DND-41 (cell line): ENCODE measurements around the gene TLE4.

Experiments
- ATAC-seq: fragments of 200-7000 bp; cut with Tn5 transposase; 3 replicates; pipeline ENCODE4 v1.9.1; 2021; ENCODE audit warnings: low read depth; ENCODE audit not compliant: insufficient read depth
- DNase-seq: peaks from one replicate; pipeline ENCODE4 v3.0.0-alpha.2; 2020
- H2AFZ ChIP-seq: 2 replicates; pipeline ENCODE4 v1.6.0; 2012; ENCODE audit warnings: low read depth, low read length
- H3K27ac ChIP-seq: 2 replicates; pipeline ENCODE4 v1.5.1; 2012; ENCODE audit warnings: low read length, inconsistent platforms
- H3K27me3 ChIP-seq: fragments of 200-600 bp; sonication (generic); 2 replicates; pipeline ENCODE4 v1.6.0; 2012; ENCODE audit warnings: low read length, mild to moderate bottlenecking, inconsistent platforms; ENCODE audit not compliant: insufficient read depth, poor library complexity
- H3K36me3 ChIP-seq: 2 replicates; pipeline ENCODE4 v1.5.1; 2012; ENCODE audit warnings: low read length, inconsistent platforms; ENCODE audit not compliant: insufficient read depth
- H3K4me1 ChIP-seq: 2 replicates; pipeline ENCODE4 v1.5.1; 2012; ENCODE audit warnings: mild to moderate bottlenecking, low read length; ENCODE audit not compliant: insufficient read depth
- H3K4me2 ChIP-seq: 2 replicates; pipeline ENCODE4 v1.6.0; 2012; ENCODE audit warnings: mild to moderate bottlenecking, moderate library complexity, low read length, inconsistent platforms; ENCODE audit not compliant: insufficient read depth
- H3K4me3 ChIP-seq, 2 experiments: fragments of 200-600 bp in 1 of 2; shearing (Covaris generic) in 1 of 2; 2 replicates each; pipeline ENCODE4 v1.5.1; 2012 to 2016; ENCODE audit warnings: inconsistent platforms in 2 of 2, low read length in 2 of 2, mild to moderate bottlenecking in 2 of 2, low read depth in 1 of 2, moderate library complexity in 1 of 2
- H3K79me2 ChIP-seq: 2 replicates; pipeline ENCODE4 v1.6.0; 2012; ENCODE audit warnings: low read length, inconsistent platforms; ENCODE audit not compliant: insufficient read depth
- H3K9ac ChIP-seq: 2 replicates; pipeline ENCODE4 v1.6.0; 2012; ENCODE audit warnings: low read depth, mild to moderate bottlenecking, inconsistent platforms, low read length, moderate library complexity
- H3K9me3 ChIP-seq: 2 replicates; pipeline ENCODE4 v1.5.1; 2012; ENCODE audit warnings: low read length, moderate library complexity, mild to moderate bottlenecking, inconsistent platforms; ENCODE audit not compliant: insufficient read depth, severe bottlenecking
- H4K20me1 ChIP-seq: 2 replicates; pipeline ENCODE4 v1.6.0; 2012; ENCODE audit warnings: low read length; ENCODE audit not compliant: insufficient read depth
- EZH2 ChIP-seq: IDR thresholded peaks from 3 replicates; pipeline ENCODE4 v1.6.1; 2012; ENCODE audit warnings: borderline replicate concordance, low read depth, mild to moderate bottlenecking, moderate library complexity, low read length, inconsistent platforms; ENCODE audit not compliant: severe bottlenecking
- TF ChIP-seq, protein P1 (sequence below): IDR thresholded peaks from 2 replicates; pipeline ENCODE4 v1.5.1; 2012; ENCODE audit warnings: borderline replicate concordance, low read length, moderate library complexity, mild to moderate bottlenecking; ENCODE audit not compliant: poor library complexity, severe bottlenecking; ENCODE audit errors: extremely low read depth

The TLE4 gene

DNA sequence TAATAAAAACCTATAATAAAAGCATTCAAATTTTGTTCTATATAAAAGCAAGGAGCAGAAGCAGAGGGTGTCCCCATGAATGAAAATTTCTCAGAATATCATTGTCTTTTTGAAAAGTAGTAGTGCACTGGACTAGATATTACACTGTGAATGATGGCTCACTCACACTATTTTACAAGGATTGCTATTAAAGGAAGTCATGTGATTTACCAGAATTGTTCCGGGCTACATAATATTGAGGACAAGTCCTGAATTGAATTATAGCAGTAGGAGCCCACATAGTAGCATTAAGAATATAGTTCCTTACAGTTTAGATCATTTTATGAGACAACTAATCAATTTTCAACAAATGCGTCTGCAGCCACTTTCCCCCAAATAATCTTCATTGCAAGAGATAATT lies 7.7 kb upstream of the TLE4 start:
- ATAC-seq: no peak
- TF ChIP-seq, protein P1, sequence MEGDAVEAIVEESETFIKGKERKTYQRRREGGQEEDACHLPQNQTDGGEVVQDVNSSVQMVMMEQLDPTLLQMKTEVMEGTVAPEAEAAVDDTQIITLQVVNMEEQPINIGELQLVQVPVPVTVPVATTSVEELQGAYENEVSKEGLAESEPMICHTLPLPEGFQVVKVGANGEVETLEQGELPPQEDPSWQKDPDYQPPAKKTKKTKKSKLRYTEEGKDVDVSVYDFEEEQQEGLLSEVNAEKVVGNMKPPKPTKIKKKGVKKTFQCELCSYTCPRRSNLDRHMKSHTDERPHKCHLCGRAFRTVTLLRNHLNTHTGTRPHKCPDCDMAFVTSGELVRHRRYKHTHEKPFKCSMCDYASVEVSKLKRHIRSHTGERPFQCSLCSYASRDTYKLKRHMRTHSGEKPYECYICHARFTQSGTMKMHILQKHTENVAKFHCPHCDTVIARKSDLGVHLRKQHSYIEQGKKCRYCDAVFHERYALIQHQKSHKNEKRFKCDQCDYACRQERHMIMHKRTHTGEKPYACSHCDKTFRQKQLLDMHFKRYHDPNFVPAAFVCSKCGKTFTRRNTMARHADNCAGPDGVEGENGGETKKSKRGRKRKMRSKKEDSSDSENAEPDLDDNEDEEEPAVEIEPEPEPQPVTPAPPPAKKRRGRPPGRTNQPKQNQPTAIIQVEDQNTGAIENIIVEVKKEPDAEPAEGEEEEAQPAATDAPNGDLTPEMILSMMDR: no peak
- no peak for TF ChIP-seq EZH2
- no peak overlapping the region for H3K27ac ChIP-seq

DNA sequence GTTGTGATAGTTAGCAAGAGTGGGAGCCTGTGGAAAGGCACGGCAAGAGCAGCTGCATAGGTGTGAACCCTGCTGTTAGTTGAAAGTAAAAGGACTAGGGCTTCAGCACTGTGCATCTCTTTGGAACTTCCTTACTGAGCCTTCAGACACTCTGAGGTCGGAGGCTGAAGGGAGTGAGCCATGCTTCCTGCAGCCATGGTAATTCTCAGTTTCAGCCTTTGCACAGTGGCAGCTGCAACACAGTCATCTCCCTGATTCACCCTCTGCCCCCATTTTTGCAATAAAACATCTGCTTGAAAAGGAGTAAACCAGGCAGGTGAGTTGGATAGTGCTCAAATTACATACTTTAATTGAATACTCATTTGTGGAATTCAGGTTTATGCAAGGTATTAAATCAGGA lies 6.5 kb upstream of the TLE4 start:
- no peak overlapping the region for H3K4me2 ChIP-seq
- 0 out of 3 replicates have a peak, but pooled peaks have one; percentile 45 for ATAC-seq

More for the DNA sequence above, 7.7 kb upstream of the TLE4 start:
- no peaks in the 10 kb centered on the region for H3K4me1 ChIP-seq
- no peaks in the 10 kb centered on the region for H3K9me3 ChIP-seq
- no peak overlapping the region for H2AFZ ChIP-seq
- no peak overlapping the region for H3K9ac ChIP-seq
- H3K27me3 ChIP-seq: peaks cover 5% of the 10 kb centered on the region
- no peaks in the 10 kb centered on the region for H3K36me3 ChIP-seq
- no peak overlapping the region for H3K4me2 ChIP-seq
- no peak for DNase-seq
- H3K79me2 ChIP-seq: no peaks in the 10 kb centered on the region
- H3K4me3 ChIP-seq: no peak overlapping the region
- no peaks in the 10 kb centered on the region for H4K20me1 ChIP-seq

DNA sequence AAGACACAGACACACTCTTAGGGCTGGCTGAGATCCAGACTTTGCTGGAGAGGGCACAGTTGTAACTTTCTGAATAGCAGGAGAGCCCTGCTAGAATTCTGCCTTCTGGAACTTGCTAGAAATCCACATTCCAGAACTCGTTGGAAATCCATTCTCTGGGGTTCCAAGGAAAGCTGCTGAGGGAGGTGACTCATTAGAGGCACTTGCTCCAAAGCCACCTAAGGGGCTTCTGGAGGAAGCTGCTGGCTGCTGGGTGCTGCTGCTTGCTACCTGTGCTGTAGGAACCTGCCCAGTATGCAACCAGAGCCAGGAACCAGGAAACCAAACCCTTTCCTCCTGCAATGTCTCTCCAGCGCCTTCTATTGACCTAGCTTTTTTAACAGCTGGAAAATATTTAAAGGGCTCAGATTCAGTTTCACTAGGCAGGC lies 4.1 kb upstream of the TLE4 start:
- DNase-seq (no peak), ATAC-seq (no peak)
- Histone ChIP-seq H3K4me2 (no peak overlapping the region), H2AFZ (no peak overlapping the region), H4K20me1 (no peaks in the 10 kb centered on the region), H3K9me3 (no peaks in the 10 kb centered on the region), H3K9ac (no peak overlapping the region), H3K27ac (no peak overlapping the region), H3K27me3 (peaks cover 5% of the 10 kb centered on the region), H3K79me2 (no peaks in the 10 kb centered on the region), H3K4me1 (peaks cover 10% of the 10 kb centered on the region), H3K4me3 (no peak overlapping the region), H3K36me3 (no peaks in the 10 kb centered on the region)
- no peak for TF ChIP-seq EZH2
- TF ChIP-seq, protein P1: peak; percentile 26

More for the DNA sequence above, 6.5 kb upstream of the TLE4 start:
- TF ChIP-seq EZH2: no peak
- TF ChIP-seq, protein P1: no peak
- Histone ChIP-seq H3K27me3 (peaks cover 5% of the 10 kb centered on the region), H3K9me3 (no peaks in the 10 kb centered on the region), H4K20me1 (no peaks in the 10 kb centered on the region), H3K36me3 (no peaks in the 10 kb centered on the region), H3K4me3 (no peak overlapping the region), H2AFZ (no peak overlapping the region), H3K79me2 (no peaks in the 10 kb centered on the region), H3K9ac (no peak overlapping the region), H3K4me1 (peaks cover 2% of the 10 kb centered on the region; the same call in 1 of the 2 replicates), H3K27ac (no peak overlapping the region)
- no peak for DNase-seq
